ENCODE data around the gene TSPAN15.
"Not testable (repeated sequence)": the region's sequence is repeated elsewhere in the genome, so short reads cannot be mapped to it uniquely, and the experiment has no call there.

Gene TSPAN15

GRCh38 chr10:69506834-69507713 lies 55.8 kb downstream of the TSPAN15 start:
- Mint-ChIP-seq H3K27ac (peak overlapping the region; percentile 28), H3K27me3 (peaks cover 40% of the 10 kb centered on the region), H3K36me3 (ENCODE audit: low read depth) (peaks cover 12% of the 10 kb centered on the region), H3K9me3 (no peaks in the 10 kb centered on the region), H3K4me3 (peak overlapping the region; percentile 44), H3K4me1 (ENCODE audit: low read depth) (peaks cover 8% of the 10 kb centered on the region)
- intact Hi-C loops (cut with micrococcal nuclease): loop anchor here (1.0 to 5.0 kb wide), 4 partner anchors 45 to 270 kb away; no protein-coding TSS in a partner anchor

GRCh38 chr10:69508738-69509340 lies 57.6 kb downstream of the TSPAN15 start:
- intact Hi-C loops (cut with micrococcal nuclease): loop anchor here (5.0 kb wide), 3 partner anchors 47 to 272 kb away; no protein-coding TSS in a partner anchor
- H3K27ac Mint-ChIP-seq: no peak overlapping the region
- H3K4me3 Mint-ChIP-seq: no peak overlapping the region
- H3K36me3 Mint-ChIP-seq (ENCODE audit: low read depth): peaks cover 6% of the 10 kb centered on the region
- H3K27me3 Mint-ChIP-seq: peaks cover 42% of the 10 kb centered on the region
- H3K9me3 Mint-ChIP-seq: no peaks in the 10 kb centered on the region
- peaks cover 8% of the 10 kb centered on the region for H3K4me1 Mint-ChIP-seq (ENCODE audit: low read depth)

- H3K4me3 Mint-ChIP-seq: no peak overlapping the region
- no peaks in the 10 kb centered on the region for H3K9me3 Mint-ChIP-seq
- H3K4me1 Mint-ChIP-seq (ENCODE audit: low read depth): peaks cover 1% of the 10 kb centered on the region
- no peak overlapping the region for H3K27ac Mint-ChIP-seq
- intact Hi-C loops (cut with micrococcal nuclease): no loop called here
- H3K27me3 Mint-ChIP-seq: peaks cover 42% of the 10 kb centered on the region
- H3K36me3 Mint-ChIP-seq (ENCODE audit: low read depth): no peaks in the 10 kb centered on the region
Measured at GRCh38 chr10:69512901-69513300, 61.6 kb downstream of the TSPAN15 start.

DNA sequence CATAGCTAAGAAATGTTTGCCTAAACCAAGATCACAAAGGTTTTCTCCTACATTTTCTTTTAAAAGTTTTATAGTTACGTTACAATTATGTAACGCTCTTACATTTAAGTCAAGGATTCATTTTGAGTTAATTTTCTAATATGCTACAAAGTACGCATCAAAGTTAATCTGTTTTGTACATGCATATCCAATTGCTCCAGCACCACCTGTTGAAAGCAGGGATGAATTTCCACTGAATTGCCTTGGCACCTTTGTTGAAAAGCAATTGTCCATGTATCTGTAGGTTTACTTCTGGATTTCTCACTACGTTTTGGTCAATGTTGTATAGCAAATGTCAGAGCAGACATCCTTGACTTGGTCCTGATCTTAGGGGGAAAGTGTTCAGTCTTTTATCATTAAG lies 62.4 kb downstream of the TSPAN15 start:
- intact Hi-C loops (cut with micrococcal nuclease): no loop called here
- Mint-ChIP-seq H3K27me3 (peaks cover 39% of the 10 kb centered on the region), H3K9me3 (no peaks in the 10 kb centered on the region), H3K27ac (no peak overlapping the region), H3K4me1 (ENCODE audit: low read depth) (no peaks in the 10 kb centered on the region), H3K4me3 (no peak overlapping the region), H3K36me3 (ENCODE audit: low read depth) (no peaks in the 10 kb centered on the region)

GRCh38 chr10:69515699-69516259 lies 64.5 kb downstream of the TSPAN15 start:
- Mint-ChIP-seq H3K27ac (no peak overlapping the region), H3K27me3 (peaks cover 30% of the 10 kb centered on the region), H3K36me3 (ENCODE audit: low read depth) (no peaks in the 10 kb centered on the region), H3K4me3 (no peak overlapping the region), H3K4me1 (ENCODE audit: low read depth) (no peaks in the 10 kb centered on the region), H3K9me3 (no peaks in the 10 kb centered on the region)
- intact Hi-C loops (cut with micrococcal nuclease): loop anchor here (1.0 kb wide), 2 partner anchors 124 to 202 kb away; no protein-coding TSS in a partner anchor

DNA sequence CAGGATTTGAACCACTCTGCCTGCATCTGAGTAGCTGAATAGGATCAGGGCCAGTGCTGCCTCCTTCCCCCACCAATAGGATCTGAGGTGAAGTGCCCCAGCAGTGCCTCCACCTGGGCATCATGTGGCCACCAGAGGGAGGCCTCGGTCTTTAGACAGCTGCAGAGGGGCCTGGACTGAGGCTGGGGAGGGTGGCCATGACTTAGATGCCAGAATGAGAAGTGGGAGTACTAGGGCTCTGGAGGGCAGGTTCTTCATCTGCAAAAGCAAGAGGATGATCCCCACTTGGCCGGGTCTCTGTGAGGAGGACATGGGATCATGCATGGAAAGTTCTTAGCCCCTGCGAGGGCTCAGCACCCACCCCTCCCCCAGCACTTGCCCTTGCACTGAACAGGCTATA lies 65.1 kb downstream of the TSPAN15 start:
- Mint-ChIP-seq H3K4me3 (no peak overlapping the region), H3K4me1 (ENCODE audit: low read depth) (no peaks in the 10 kb centered on the region), H3K27ac (no peak overlapping the region), H3K9me3 (no peaks in the 10 kb centered on the region), H3K36me3 (ENCODE audit: low read depth) (no peaks in the 10 kb centered on the region), H3K27me3 (peaks cover 26% of the 10 kb centered on the region)
- intact Hi-C loops (cut with micrococcal nuclease): no loop called here

DNA sequence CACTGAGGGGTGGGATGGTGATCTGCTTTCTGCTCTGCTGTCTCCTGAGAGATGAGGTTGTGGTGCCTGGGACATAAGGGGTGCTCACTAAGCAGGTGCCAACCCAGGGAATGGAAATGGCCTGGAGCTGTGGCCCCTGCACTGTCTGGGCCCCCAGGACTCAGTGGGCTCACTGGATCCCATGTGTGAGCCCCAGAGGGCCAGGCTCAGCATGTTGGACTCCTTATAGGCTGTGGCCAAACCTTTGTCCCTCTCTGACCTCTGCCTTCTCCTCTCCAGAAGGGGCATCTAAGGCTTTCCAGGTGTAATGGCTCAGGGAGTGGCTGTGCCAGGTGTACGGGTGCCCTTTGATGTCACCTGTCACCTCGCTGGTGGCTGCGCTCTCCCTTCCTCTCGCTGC lies 65.5 kb downstream of the TSPAN15 start:
- Mint-ChIP-seq H3K36me3 (ENCODE audit: low read depth) (no peaks in the 10 kb centered on the region), H3K27me3 (peaks cover 21% of the 10 kb centered on the region), H3K27ac (no peak overlapping the region), H3K4me1 (ENCODE audit: low read depth) (no peaks in the 10 kb centered on the region), H3K4me3 (no peak overlapping the region), H3K9me3 (no peaks in the 10 kb centered on the region)
- intact Hi-C loops (cut with micrococcal nuclease): no loop called here

- intact Hi-C loops (cut with micrococcal nuclease): no loop called here
- Mint-ChIP-seq H3K4me3 (no peak overlapping the region), H3K4me1 (ENCODE audit: low read depth) (no peaks in the 10 kb centered on the region), H3K27ac (no peak overlapping the region), H3K27me3 (peaks cover 18% of the 10 kb centered on the region), H3K36me3 (ENCODE audit: low read depth) (no peaks in the 10 kb centered on the region), H3K9me3 (no peaks in the 10 kb centered on the region)
Measured at GRCh38 chr10:69517271-69517848, 66.1 kb downstream of the TSPAN15 start.

- H3K9me3 Mint-ChIP-seq: no peaks in the 10 kb centered on the region
- intact Hi-C loops (cut with micrococcal nuclease): no loop called here
- H3K27ac Mint-ChIP-seq: no peak overlapping the region
- H3K36me3 Mint-ChIP-seq (ENCODE audit: low read depth): no peaks in the 10 kb centered on the region
- H3K4me3 Mint-ChIP-seq: no peak overlapping the region
- H3K27me3 Mint-ChIP-seq: peaks cover 21% of the 10 kb centered on the region
- H3K4me1 Mint-ChIP-seq (ENCODE audit: low read depth): no peaks in the 10 kb centered on the region
Measured at GRCh38 chr10:69527961-69528360, 76.7 kb downstream of the TSPAN15 start.

DNA sequence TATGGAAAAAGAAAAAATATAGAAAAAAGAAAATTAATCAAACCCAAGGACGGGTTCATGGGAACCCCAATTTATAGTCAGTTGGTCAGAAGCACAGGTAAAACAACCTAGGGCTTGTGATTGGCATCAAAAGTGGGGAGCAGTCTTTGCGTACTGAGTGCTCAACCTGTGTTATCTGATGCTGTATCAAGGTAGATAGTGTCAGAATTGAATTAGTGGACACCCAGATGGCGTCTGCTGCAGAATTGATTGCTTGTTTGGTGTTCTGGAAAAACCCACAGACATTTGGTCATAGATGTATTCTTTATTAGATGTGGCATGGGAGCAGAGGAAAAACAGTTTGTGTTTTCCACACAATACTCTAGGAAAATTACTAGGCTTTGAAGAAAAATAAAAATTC lies 82.4 kb downstream of the TSPAN15 start:
- peaks cover 4% of the 10 kb centered on the region for H3K9me3 Mint-ChIP-seq

DNA sequence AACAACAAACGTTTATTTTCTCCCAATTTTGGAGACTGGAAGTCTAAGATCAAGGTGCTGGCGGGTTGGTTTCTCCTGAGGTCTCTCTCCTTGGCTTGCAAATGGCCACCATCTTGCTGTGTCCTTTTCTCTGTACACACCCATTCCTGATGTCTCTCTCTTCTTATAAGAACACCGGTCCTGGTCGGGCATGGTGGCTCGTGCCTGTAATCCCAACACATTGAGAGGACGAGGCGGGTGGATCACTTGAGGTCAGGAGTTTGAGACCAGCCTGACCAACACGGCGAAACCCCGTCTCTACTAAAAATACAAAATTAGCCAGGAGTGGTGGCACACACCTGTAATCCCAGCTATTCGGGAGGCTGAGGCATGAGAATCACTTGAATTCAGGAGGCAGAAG lies 85.3 kb downstream of the TSPAN15 start:
- H3K4me3 Mint-ChIP-seq; H3K36me3 Mint-ChIP-seq (ENCODE audit: low read depth); intact Hi-C loops (cut with micrococcal nuclease); H3K4me1 Mint-ChIP-seq (ENCODE audit: low read depth); H3K27ac Mint-ChIP-seq: not testable (repeated sequence)
- Mint-ChIP-seq H3K27me3 (peaks cover 23% of the 10 kb centered on the region), H3K9me3 (peaks cover 28% of the 10 kb centered on the region)

More for the DNA sequence above, 82.4 kb downstream of the TSPAN15 start:
- Mint-ChIP-seq H3K27me3 (peaks cover 22% of the 10 kb centered on the region), H3K36me3 (ENCODE audit: low read depth) (no peaks in the 10 kb centered on the region), H3K27ac (no peak overlapping the region), H3K4me3 (no peak overlapping the region), H3K4me1 (ENCODE audit: low read depth) (no peaks in the 10 kb centered on the region)
- intact Hi-C loops (cut with micrococcal nuclease): no loop called here

GRCh38 chr10:69537449-69537848 lies 86.2 kb downstream of the TSPAN15 start:
- no peak overlapping the region for H3K27ac Mint-ChIP-seq
- peaks cover 37% of the 10 kb centered on the region for H3K9me3 Mint-ChIP-seq
- H3K36me3 Mint-ChIP-seq (ENCODE audit: low read depth): no peaks in the 10 kb centered on the region
- intact Hi-C loops (cut with micrococcal nuclease): no loop called here
- no peaks in the 10 kb centered on the region for H3K4me1 Mint-ChIP-seq (ENCODE audit: low read depth)
- H3K4me3 Mint-ChIP-seq: no peak overlapping the region
- H3K27me3 Mint-ChIP-seq: peaks cover 21% of the 10 kb centered on the region

- peaks cover 14% of the 10 kb centered on the region for H3K27me3 Mint-ChIP-seq
- intact Hi-C loops (cut with micrococcal nuclease): no loop called here
- no peaks in the 10 kb centered on the region for H3K36me3 Mint-ChIP-seq (ENCODE audit: low read depth)
- H3K9me3 Mint-ChIP-seq: peaks cover 37% of the 10 kb centered on the region
- no peak overlapping the region for H3K4me3 Mint-ChIP-seq
- no peak overlapping the region for H3K27ac Mint-ChIP-seq
- no peaks in the 10 kb centered on the region for H3K4me1 Mint-ChIP-seq (ENCODE audit: low read depth)
Measured at GRCh38 chr10:69538461-69538860, 87.2 kb downstream of the TSPAN15 start.

- H3K27me3 Mint-ChIP-seq: peaks cover 15% of the 10 kb centered on the region
- H3K27ac Mint-ChIP-seq: no peak overlapping the region
- intact Hi-C loops (cut with micrococcal nuclease): no loop called here
- H3K4me3 Mint-ChIP-seq: no peak overlapping the region
- H3K9me3 Mint-ChIP-seq: peaks cover 37% of the 10 kb centered on the region
- H3K36me3 Mint-ChIP-seq (ENCODE audit: low read depth): no peaks in the 10 kb centered on the region
- no peaks in the 10 kb centered on the region for H3K4me1 Mint-ChIP-seq (ENCODE audit: low read depth)
Measured at GRCh38 chr10:69541463-69541862, 90.2 kb downstream of the TSPAN15 start.
